Stimulated activated CD4-positive, alpha-beta T cell treated with anti-CD3 and anti-CD28 coated beads, Interleukin-15, amount 100 ng/mL, for 48 hours (primary cell): ENCODE data around the gene RGL4.
"Not testable (repeated sequence)": the region's sequence is repeated elsewhere in the genome, so short reads cannot be mapped to it uniquely, and the experiment has no call there.

ENCODE experiments used
- DNase-seq, 2 donors: peaks; one replicate each; pipeline ENCODE4 v3.0.0-alpha.2; 2020; ENCODE audit warnings: low read depth in 2 of 2

The RGL4 gene, protein sequence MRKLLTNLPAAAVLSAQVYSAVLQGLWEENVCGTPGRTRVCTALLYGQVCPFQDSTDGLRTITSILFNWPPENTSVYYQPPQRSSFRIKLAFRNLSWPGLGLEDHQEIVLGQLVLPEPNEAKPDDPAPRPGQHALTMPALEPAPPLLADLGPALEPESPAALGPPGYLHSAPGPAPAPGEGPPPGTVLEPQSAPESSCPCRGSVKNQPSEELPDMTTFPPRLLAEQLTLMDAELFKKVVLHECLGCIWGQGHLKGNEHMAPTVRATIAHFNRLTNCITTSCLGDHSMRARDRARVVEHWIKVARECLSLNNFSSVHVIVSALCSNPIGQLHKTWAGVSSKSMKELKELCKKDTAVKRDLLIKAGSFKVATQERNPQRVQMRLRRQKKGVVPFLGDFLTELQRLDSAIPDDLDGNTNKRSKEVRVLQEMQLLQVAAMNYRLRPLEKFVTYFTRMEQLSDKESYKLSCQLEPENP

DNA sequence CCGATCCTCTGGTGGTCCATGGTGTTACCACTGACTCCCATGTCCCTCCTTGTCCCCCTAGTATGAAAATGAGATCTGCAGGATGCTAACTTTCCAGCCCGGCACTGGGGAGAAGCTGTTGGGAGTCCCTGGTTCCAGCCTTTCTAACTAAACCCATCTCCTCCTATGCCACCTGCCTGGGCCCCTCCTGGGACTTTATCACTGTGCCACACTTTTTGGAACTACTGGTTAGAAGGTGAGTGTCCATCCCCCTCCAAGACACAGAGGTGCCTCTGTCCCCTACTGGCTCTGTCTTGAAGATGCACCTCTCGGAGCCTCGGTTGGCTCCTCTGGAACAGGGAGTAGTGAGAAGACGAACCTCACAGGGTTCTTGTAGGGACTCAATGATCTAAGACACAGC is at the start of gene RGL4:
TSS of gene RGL4 (plus strand) at position 301 of the 400 bp plus-strand sequence. CDS start 1,018 bp downstream, outside the sequence.
- DNase-seq = no peak

- not testable (repeated sequence) for DNase-seq
Observed at GRCh38 chr22:23646526-23646925, 44.3 kb upstream of the RGL4 start.

GRCh38 chr22:23649071-23649501 is 41.7 kb upstream of the RGL4 start:
- DNase-seq = no peak

GRCh38 chr22:23651676-23652075 is 39.1 kb upstream of the RGL4 start:
- DNase-seq = no peak

DNA sequence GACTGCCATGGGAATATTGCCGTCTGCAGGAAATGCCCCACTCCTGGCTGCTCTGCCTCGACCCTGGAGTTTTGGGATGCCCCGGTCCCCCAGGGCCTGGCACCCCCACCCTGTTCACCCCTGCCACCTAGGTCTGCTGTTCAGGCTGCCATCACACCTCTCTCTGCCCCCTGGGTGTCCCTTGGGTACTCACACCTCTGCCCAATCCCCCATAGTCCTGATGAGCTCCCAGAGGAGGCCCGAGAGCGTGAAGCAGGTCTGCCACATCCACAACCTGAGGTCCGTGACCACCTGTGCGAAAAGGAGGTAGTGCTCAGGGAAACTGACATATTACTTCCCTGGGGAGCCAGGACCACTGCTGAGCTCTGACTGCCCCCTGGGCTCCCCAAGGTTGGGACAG is 38.5 kb upstream of the RGL4 start:
- DNase-seq = no peak

GRCh38 chr22:23652711-23653110 is 38.1 kb upstream of the RGL4 start:
- no peak for DNase-seq

DNA sequence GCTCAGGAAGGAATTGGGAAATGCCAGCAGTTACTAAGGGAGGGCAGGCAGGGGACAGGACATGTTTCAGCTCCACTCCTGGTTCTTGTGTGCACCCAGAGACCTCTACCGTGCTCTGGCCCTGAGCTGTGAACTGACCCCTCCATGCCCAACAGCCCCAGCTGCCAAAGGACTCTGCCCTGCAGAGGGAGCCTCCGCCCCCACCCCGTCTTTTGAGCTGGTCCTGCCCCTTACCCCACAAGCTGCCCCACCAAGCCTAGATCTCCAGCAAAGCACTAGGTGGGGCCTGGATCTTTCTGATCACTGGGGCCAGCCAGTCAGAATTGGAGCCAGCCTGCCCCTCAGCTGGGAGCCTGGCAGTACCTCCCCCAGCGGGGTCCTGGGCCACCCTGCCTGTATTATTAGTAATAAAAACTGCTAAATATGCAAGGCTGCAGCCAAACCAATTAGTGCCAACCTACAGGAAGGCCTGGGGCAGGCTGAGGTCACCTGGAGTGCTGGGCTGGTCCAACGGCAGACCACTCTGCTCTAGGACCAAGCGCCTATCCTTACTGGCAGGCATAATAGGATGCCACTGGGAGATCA is 34.8 kb upstream of the RGL4 start:
- DNase-seq = no peak

DNA sequence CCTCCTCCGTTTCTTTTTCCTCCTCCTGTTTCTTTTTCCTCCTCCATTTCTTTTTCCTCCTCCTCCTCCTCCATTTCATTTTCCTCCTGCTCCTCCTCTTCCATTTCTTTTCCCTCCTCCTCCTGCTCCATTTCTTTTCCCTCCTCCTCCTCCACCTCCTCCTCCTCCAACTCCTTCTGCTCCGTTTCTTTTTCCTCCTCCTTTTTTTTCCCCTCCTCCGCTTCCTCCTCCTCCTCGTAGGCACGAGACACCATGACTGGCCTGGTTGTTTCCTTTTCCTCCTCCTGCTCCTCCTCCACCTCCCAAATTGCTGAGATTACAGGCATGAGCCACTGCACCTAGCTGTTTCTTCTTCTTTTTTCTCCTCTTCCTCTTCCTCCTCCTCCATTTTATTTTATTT is 33.1 kb upstream of the RGL4 start:
- no peak for DNase-seq

- DNase-seq = not testable (repeated sequence)
Observed at GRCh38 chr22:23660381-23660780, 30.4 kb upstream of the RGL4 start.

DNA sequence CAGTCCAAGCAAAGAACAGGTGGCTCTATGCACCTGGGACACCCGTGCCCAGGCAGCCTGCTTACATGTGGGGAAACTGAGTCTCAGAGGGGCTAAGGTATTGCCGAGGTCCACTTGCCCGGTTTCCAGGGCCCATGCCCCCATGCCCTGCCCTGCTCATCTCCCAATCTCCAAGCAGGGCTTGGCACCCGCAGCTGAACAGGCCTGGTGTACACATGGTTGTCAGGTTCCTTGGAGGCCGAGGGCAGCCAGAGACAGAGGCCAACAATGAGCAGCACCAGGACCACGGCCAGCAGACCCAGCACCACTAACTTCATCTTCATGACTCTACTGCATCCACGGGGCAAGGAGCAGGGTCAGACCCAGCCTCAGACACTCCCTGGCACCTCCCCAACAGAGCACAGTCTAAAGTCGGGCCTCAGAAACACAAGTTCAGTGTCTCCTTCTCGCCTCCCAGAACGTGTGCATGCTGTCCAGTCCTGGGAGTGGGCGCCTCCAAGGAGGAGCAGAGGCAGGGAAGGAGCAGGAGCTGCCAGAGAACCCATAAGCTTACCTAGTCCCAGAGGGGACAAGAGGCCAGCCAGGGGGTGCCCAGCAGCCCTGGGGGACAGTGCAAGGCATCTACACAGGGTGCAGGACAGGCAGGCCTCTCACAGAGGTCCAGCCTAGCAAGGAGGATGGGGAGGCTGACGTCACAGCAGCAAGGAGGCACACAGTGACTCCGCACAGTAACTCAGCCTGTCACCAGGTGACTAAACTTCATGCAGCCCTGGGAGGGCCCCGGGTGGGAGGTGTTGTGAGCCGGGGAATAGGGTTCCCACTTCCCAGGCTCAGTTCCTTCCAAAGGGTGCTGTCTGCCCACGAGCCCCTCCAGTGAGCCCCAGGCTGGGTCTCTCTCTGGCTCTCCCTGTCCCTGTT is 20.2 kb upstream of the RGL4 start:
- no peak for DNase-seq

DNA sequence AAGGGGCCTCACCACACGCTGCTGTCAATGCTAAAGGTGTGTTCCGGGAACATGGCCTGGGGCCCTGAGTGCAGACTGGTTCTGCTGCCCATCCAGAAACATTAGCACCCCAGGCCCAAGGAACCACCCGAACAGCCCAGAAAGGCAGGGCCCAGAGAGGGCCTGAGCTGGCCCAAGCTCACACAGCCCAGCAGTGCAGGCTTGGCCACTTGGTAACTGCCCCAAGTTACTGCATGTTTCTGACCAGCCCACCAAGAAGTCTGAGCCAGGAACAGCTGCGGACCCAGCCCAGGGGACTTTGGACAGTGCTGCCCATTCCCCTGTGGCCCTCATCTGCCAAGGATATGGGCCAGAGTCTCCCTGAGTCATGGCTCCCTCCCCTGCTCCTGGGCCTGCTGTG is 19.4 kb upstream of the RGL4 start:
- DNase-seq = not testable (repeated sequence)

DNA sequence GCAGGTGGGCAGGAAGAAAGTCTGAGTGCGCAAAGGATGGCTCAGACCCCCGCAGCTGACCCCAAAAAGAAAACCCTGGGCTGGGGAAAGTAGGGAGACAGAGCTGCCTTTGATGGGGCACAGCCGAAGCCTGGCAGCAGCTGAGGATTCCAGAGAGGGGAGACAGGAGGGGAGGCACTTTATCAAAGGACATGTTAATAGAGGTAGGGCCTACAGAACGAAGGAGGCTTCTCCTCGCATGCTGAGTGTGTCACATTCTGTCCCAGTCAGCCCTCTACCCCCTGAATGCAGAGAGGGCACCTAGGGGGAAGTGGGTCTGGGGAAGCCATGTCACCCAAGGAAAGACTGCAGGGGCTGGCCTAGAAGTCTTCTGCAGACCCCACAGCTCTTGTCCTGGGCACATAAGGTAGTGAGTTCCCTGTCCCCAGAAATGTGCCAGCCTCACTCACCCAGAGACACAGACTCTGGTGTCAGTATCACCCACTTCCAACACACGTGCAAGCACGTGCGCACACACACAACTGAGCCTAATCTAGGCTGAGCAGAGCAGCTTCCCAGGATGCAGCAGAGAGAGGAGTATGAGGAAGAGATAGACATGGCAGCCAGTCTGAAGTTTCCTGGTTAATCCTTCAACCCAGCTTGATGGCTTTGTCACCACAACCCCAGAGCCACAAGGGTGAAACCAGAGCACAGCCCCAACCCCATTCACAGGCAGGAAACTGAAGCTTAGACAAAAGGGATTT is 18.3 kb upstream of the RGL4 start:
- DNase-seq = not testable (repeated sequence)

- DNase-seq = no peak
Observed at GRCh38 chr22:23673050-23673620, 17.7 kb upstream of the RGL4 start.

DNA sequence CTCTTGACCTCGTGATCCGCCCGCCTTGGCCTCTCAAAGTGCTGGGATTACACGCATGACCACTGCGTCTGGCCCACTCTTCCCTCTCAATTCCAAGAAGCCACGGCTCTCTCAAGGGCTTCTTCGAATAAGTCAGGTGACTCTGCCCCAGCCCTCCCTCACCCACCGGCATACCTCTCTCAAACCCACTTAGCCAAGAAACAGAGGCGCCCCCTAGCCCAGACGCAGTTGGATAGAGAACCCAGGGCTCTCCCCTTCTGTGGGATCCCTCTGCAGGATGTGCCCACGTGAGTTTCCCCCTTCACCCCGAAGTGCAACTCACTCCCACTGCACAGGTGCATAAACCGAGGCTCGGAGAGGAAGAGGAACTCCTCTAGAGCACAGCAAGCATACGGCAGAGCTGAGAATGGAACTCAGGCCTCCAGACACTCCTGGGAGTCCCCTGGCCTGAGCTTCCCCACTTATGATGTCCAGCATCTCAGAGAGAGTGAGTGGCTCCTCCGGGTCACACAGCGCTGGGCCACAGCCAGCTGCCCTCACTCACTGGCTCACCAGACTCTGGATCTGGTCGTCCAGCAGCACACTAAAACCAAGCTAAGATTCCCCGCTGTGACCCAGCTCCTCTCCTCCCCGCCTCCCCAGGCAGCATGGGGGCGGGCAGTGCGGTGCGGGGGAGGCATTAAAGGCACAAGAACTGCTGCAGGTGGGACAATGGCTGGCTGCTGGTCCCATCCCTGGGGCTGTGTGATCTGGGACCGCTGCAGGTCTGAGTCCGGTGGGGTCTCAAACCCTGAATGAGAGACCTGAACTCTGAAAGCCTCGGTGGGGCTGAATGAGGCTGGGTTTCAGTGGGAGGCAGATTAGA is 16.8 kb upstream of the RGL4 start:
- no peak for DNase-seq

GRCh38 chr22:23674886-23675501 is 15.8 kb upstream of the RGL4 start:
- not testable (repeated sequence) for DNase-seq

GRCh38 chr22:23675502-23676415 is 15.1 kb upstream of the RGL4 start:
- no peak for DNase-seq

DNA sequence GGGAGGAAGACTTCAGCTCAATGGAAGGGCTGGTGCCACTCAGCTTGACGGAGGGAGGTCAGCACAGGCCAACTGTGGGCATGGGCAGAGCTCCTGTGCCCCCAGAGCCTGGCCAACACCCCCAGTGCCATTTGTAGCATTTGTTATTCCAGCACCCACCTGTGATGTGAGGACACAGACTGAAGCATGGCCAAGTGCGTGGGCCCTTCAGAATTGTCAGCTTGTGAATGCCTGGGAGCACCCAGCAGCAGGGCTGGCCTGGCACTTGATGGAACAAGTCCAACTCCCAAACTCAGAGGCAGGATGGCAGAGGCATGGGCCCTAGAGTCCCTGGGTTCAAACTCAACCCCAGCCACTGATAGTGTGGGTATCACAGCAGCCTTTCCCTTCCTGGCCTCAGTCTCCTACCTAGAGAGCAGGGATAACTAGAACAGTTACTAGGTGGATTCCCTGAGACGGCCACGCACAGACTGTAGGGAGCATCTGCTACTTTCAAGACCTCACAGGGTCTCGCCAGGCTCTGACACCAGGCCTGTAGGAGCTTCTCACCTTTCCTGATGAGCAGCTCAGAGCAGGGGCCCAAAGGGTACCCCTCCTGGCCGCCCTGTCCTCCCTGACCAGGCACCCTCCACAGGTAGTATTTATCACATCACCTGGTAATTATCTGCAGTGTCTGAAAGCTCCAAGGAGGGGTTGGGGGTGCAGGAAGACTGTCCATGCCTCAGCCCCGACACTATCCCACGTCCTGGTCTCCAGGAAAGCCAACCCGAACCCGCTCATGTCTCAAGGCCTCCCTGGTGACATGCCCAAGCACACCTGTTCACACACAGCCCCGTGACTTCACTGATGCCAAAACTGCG is 13.7 kb upstream of the RGL4 start:
- not testable (repeated sequence) for DNase-seq

DNA sequence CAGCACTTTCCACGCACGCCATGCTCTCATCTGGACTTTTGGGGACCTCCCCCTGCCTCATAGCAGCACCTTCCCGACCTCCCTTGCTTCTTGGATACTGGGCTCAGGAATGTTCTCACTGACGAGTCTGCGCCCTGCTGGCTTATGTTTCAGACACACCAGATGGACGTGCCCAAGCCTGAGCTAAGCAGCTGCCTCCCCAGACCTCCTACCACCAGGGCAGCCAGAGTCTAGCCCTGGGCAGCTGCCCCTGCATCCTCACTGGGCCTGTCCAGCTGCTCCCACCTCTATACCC is 13.2 kb upstream of the RGL4 start:
- no peak for DNase-seq
